AG04449 (cell line): ENCODE results near the gene MUC22.

Experiments
- CTCF ChIA-PET: fragments of 350-600 bp; formaldehyde crosslinking; extraction: SDS; loops from one replicate; lab custom pipeline; 2021; ENCODE audit warnings: antibody characterized with exemption; lab: Yijun Ruan, JAX
- POLR2A ChIA-PET: fragments of 400-600, 350-600 bp; formaldehyde crosslinking; extraction: SDS; loops from one replicate; lab custom pipeline; 2020; ENCODE audit warnings: antibody characterized with exemption, inconsistent platforms; lab: Yijun Ruan, JAX
- DNase-seq: peaks from one replicate; pipeline ENCODE4 v3.0.0-alpha.2; 2010; ENCODE audit warnings: low read depth, low spot score
- H3K4me3 ChIP-seq: 2 replicates; pipeline ENCODE4 v1.5.1; 2011; ENCODE audit warnings: low read depth, mild to moderate bottlenecking, control low read depth, low read length
- CTCF ChIP-seq: IDR thresholded peaks from one replicate; pipeline ENCODE4 v1.5.1; 2011; ENCODE audit warnings: mild to moderate bottlenecking, moderate library complexity, low read length, control low read depth, inconsistent platforms; ENCODE audit not compliant: insufficient read depth; ENCODE audit errors: missing control alignments

MUC22 gene

DNA sequence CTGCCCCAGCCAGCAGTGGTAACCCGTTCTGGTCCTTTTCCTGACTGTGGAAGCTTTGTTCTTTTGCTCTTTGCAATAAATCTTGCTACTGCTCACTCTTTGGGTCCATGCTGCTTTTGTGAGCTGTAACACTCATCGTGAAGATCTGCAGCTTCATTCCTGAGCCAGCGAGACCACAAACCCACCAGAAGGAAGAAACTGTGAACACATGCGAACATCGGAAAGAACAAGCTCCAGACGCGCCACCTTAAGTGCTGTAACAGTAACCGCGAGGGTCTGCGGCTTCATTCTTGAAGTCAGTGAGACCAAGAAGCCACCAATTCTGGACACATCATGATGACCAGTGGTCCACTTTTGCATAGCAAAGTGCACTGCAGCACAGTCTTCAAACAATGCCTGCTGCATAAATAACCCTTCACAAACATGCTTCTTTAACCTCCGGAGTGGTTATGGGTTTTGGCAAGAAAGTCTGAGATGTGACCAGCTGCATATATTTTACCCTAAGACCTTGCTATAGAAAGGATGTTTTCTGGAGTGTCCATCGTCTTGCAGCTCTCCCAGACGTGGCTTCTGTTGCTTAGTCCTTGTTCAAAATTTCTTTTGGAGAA is 8.9 kb upstream of the MUC22 start:
- no peak for DNase-seq
- POLR2A ChIA-PET, result no interaction called here
- no peak for TF ChIP-seq CTCF
- CTCF ChIA-PET, result no interaction called here
- no peak overlapping the region for H3K4me3 ChIP-seq

DNA sequence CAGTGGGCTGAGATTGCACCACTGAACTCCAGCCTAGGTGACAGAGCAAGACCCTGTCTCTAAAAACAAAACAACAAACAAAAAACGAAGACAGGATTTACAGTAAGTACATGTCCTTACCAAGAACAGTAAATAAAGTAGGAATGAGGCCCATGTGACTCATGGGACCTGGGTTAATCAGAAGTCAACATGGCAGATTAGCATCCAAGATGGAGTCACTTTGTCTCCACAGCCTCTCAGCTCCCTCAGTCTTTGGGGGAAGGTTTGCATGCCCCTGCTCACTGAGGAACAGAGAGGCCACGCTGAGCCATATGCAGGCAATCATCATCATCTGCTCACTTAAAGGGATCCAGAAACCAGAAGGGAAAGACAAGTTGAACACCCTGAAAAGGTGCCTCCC is 7.8 kb upstream of the MUC22 start:
- no peak for DNase-seq
- CTCF ChIA-PET, result interaction anchor here (1.2 to 1.6 kb wide), 2 partner anchors 10 to 67 kb away, joined by 4 to 8 read pairs; no protein-coding TSS in a partner anchor
- H3K4me3 ChIP-seq, result no peak overlapping the region
- POLR2A ChIA-PET, result no interaction called here
- no peak for TF ChIP-seq CTCF

- POLR2A ChIA-PET, result no interaction called here
- no peak for DNase-seq
- TF ChIP-seq CTCF, result no peak
- H3K4me3 ChIP-seq, result no peak overlapping the region
- CTCF ChIA-PET, result interaction anchor here (1.0 kb wide), 1 partner anchor 89 kb away, joined by 3 read pairs; no protein-coding TSS in a partner anchor
Measured at GRCh38 chr6:31004794-31005193, 5.5 kb upstream of the MUC22 start.

- TF ChIP-seq CTCF, result no peak
- no peak for DNase-seq
- no peak overlapping the region for H3K4me3 ChIP-seq
- CTCF ChIA-PET, result interaction anchor here (1.0 kb wide), 1 partner anchor 90 kb away, joined by 3 read pairs; no protein-coding TSS in a partner anchor
- POLR2A ChIA-PET, result interaction anchor here (0.6 kb wide), 1 partner anchor 11 kb away, joined by 5 read pairs; no protein-coding TSS in a partner anchor
Measured at GRCh38 chr6:31005249-31006020, 4.8 kb upstream of the MUC22 start.

- H3K4me3 ChIP-seq, result no peak overlapping the region
- CTCF ChIA-PET, result interaction anchor here (1.0 to 1.5 kb wide), 5 partner anchors 9 to 62 kb away, joined by 3 to 4 read pairs (median 3); no protein-coding TSS in a partner anchor
- TF ChIP-seq CTCF, result no peak
- peak; percentile 70 for DNase-seq
- POLR2A ChIA-PET, result interaction anchor here (0.6 to 1.1 kb wide), 2 partner anchors 26 to 150 kb away, joined by 3 to 4 read pairs; no protein-coding TSS in a partner anchor
Measured at GRCh38 chr6:31007694-31008093, 2.6 kb upstream of the MUC22 start.

DNA sequence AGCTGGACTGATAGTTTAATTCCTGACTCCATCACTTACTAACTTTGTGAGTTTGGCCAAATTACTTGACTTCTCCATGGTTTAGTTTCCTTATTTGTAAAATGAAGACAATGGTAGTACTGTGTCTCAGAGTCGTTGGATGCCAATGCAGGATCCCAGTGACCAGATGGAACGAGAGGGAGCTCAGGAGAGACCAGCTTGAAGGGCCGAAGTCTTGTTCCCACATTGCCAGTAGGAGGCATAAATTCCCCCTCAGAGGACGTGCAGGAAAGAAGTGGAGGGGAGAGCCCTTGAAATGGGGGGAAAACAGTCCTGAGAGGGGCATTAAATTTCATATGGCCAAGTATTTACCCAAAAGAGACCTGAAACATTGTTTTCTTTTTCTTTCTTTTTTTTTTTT is 2.1 kb upstream of the MUC22 start:
- CTCF ChIA-PET, result interaction anchor here (1.0 to 1.5 kb wide), 5 partner anchors 9 to 61 kb away, joined by 3 to 4 read pairs (median 3); no protein-coding TSS in a partner anchor
- no peak for DNase-seq
- no peak overlapping the region for H3K4me3 ChIP-seq
- TF ChIP-seq CTCF, result no peak
- POLR2A ChIA-PET, result interaction anchor here (1.1 kb wide), 1 partner anchor 26 kb away, joined by 3 read pairs; no protein-coding TSS in a partner anchor
